Adrenal gland (tissue), 12 donors: ENCODE results near the gene COMMD1. TPM values are rescaled to one million over a fixed set of nuclear protein-coding genes. Genes with fewer than 3 reads are reported as not detected.

Experiments used
- DNase-seq, 7 donors: peaks; one replicate each; pipeline ENCODE4 v3.0.0-alpha.2; 2019 to 2020
- H3K27ac ChIP-seq, 5 donors: fragments of 200-600 bp; sonication (generic) in 4 of 5; 1 replicate in 3 of 5; 2 replicates in 2 of 5; pipeline versions ENCODE4 v1.5.1 to v1.8.0; 2016 to 2020; ENCODE audit warnings: mild to moderate bottlenecking in 1 of 5
- H3K27me3 ChIP-seq: fragments of 200-600 bp; 2 replicates; pipeline ENCODE4 v1.8.0; 2021
- H3K36me3 ChIP-seq, 2 donors: fragments of 200-600 bp; replicated peaks in 1 of 2; 1 replicate in 1 of 2; 2 replicates in 1 of 2; pipeline versions ENCODE4 v1.5.1 to v1.8.0; 2018 to 2022
- H3K4me1 ChIP-seq, 2 donors: fragments of 200-600 bp; replicated peaks in 1 of 2; 1 replicate in 1 of 2; 2 replicates in 1 of 2; pipeline versions ENCODE4 v1.5.1 to v1.8.0; 2018 to 2021
- H3K4me3 ChIP-seq, 4 donors: fragments of 200-600 bp; sonication (generic) in 3 of 4; one replicate each; pipeline ENCODE4 v1.5.1; 2016 to 2018
- H3K9me3 ChIP-seq, 3 donors: fragments of 200-600 bp; sonication (generic) in 1 of 3; replicated peaks in 1 of 3; 1 replicate in 2 of 3; 2 replicates in 1 of 3; pipeline versions ENCODE4 v1.5.1 to v1.8.0; 2016 to 2021
- CTCF ChIP-seq, 6 experiments: fragments of 450-650 bp in 4 of 6; fragments of 200-600 bp in 2 of 6; sonication (generic) in 1 of 6; IDR thresholded peaks; 1 replicate in 5 of 6; 2 replicates in 1 of 6; pipeline versions ENCODE4 v1.5.1 to v1.8.0; 2016 to 2021; ENCODE audit warnings: antibody characterized with exemption in 6 of 6, mild to moderate bottlenecking in 2 of 6, moderate library complexity in 1 of 6
- POLR2A ChIP-seq, 2 donors: fragments of 450-650 bp; IDR thresholded peaks; one replicate each; pipeline ENCODE4 v1.6.1; 2017; ENCODE audit warnings: antibody characterized with exemption in 2 of 2, mild to moderate bottlenecking in 2 of 2, moderate library complexity in 1 of 2
- WGBS, 4 donors: extraction: QIAGEN DNeasy Blood & Tissue Kit in 2 of 4; methylation state at CpG; one replicate each; pipeline versions ENCODE4 v1.1.5 to v1.1.7; 2013 to 2017; 5-methylcytosine and 5-hydroxymethylcytosine counted together
- intact Hi-C, 2 donors: fragments of 100-400 bp; cut with DNase I; formaldehyde crosslinking; loops; one replicate each; pipeline versions ENCODE4 v1.14.1 to v1.15.0; 2022 to 2023
- polyA plus RNA-seq, 3 donors: library from polyadenylated mRNA; stranded (reverse); fragments of 200-250 nt in 2 of 3; fragments of 350-450 nt in 1 of 3; fragmentation: Illumina TruSeq in 1 of 3; extraction: RNeasy Lipid Tissue Mini Kit (QIAGEN cat#74804) in 1 of 3; gene quantifications; one replicate each; pipeline ENCODE4 v1.2.3, GENCODE V29; 2013 to 2014
- total RNA-seq, 9 donors: library from RNA; depleted of rRNA in 4 of 9; stranded (reverse); fragments of >200 nt in 4 of 9; fragments of 120-200 nt in 1 of 9; fragmentation: NEBNext Ultra II Directional in 1 of 9; extraction: Animal tissue kit (Norgen Biotek cat#: 25700) in 1 of 9; gene quantifications; one replicate each; pipeline versions ENCODE4 v1.1.0 to v1.2.4, GENCODE V29; 2013 to 2023
- donor health status: healthy with polysubstance abuse.
- donor health status: Bipolar disorder and iron deficiency.
- donor health status: DM: yes; HTN: yes; CAD: no.
- donor health status: DM: no; HTN: no; CAD: no.
- donor health status: DM: no; HTN: no; CAD: no.
- donor health status: DM: yes; HTN: yes; CAD: no.

The COMMD1 gene
- total and polyA plus RNA-seq, 12 donors: 35.5 to 89.9 (median 55.4) TPM

DNA sequence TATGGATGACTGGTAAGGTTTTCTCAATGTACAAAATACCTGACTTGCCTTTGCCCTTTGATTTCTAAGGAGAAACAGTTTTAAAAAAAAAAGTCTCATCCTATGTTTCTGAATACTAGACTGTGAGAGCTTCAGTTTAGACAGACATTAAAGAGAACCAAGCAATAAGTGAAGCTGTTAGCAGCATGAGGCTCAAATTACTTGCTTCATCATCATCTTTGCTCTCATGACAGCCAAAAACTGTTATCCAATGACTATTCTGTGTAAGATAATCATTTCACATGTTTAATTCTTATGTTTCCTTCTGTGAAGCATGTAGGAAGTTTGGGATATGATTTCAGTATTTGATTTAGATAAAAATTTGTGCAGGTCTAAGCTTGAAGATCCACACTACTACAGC, 129.2 kb downstream of the COMMD1 start:
- intact Hi-C loops: no loop called here

DNA sequence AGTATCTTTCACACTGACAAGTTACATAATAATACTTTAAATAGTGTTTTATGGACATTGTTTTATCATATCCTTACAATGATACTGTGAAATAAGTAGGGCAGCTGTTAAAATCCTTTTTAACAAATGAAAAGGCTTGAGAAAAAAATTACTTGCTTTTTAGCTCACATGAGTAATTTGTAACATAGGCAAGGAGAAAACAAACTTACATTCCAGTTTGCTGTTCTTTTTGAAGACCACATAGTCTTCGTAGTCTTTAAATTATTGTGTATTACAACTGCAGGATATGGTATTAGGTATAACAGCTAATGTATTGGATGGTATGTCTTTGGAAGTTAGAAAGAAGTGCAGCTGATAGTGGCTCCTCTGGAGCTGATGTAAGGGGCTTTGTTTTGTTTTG, 130.8 kb downstream of the COMMD1 start:
- H3K27ac ChIP-seq: no peak overlapping the region
- 96 to 97% (median 97%) methylated on average over 1 of the region's 1 CpG for WGBS, 4 donors
- H3K4me3 ChIP-seq: no peak overlapping the region
- H3K9me3 ChIP-seq: no peaks in the 10 kb centered on the region
- no peak for DNase-seq
- H3K4me1 ChIP-seq: no peaks in the 10 kb centered on the region
- no peak for TF ChIP-seq POLR2A (IDR thresholded peaks at IDR 0.05)
- TF ChIP-seq CTCF (IDR thresholded peaks at IDR 0.05): no peak
- intact Hi-C loops: no loop called here
- H3K36me3 ChIP-seq: no peaks in the 10 kb centered on the region
- H3K27me3 ChIP-seq: no peaks in the 10 kb centered on the region

More for the DNA sequence above, 129.2 kb downstream of the COMMD1 start:
- H3K27me3 ChIP-seq: no peaks in the 10 kb centered on the region
- no peaks in the 10 kb centered on the region for H3K9me3 ChIP-seq
- no peak overlapping the region for H3K4me3 ChIP-seq
- H3K4me1 ChIP-seq: no peaks in the 10 kb centered on the region
- no peak for DNase-seq
- no peak for TF ChIP-seq POLR2A (IDR thresholded peaks at IDR 0.05)
- no peak for TF ChIP-seq CTCF (IDR thresholded peaks at IDR 0.05)
- H3K27ac ChIP-seq: no peak overlapping the region
- H3K36me3 ChIP-seq: no peaks in the 10 kb centered on the region

GRCh38 chr2:62036761-62037250, 131.3 kb downstream of the COMMD1 start:
- TF ChIP-seq POLR2A (IDR thresholded peaks at IDR 0.05) (no peak), CTCF (IDR thresholded peaks at IDR 0.05) (no peak)
- Histone ChIP-seq H3K36me3 (no peaks in the 10 kb centered on the region), H3K9me3 (no peaks in the 10 kb centered on the region), H3K27me3 (no peaks in the 10 kb centered on the region), H3K27ac (no peak overlapping the region), H3K4me3 (no peak overlapping the region), H3K4me1 (no peaks in the 10 kb centered on the region)
- WGBS, 4 donors: 93 to 100% (median 98%) methylated on average over 2 of the region's 2 CpGs
- intact Hi-C loops: no loop called here
- no peak for DNase-seq

- TF ChIP-seq POLR2A (IDR thresholded peaks at IDR 0.05) (no peak), CTCF (IDR thresholded peaks at IDR 0.05) (no peak)
- WGBS, 4 donors: 80 to 91% (median 85%) methylated on average over 3 of the region's 3 CpGs
- no peak overlapping the region for H3K4me3 ChIP-seq
- no peaks in the 10 kb centered on the region for H3K9me3 ChIP-seq
- H3K27me3 ChIP-seq: no peaks in the 10 kb centered on the region
- H3K27ac ChIP-seq: no peak overlapping the region
- no peaks in the 10 kb centered on the region for H3K36me3 ChIP-seq
- no peaks in the 10 kb centered on the region for H3K4me1 ChIP-seq
- intact Hi-C loops: no loop called here
- DNase-seq: peak in 3 of 7 donors; percentile 17 to 25 (median 19)
Observed at GRCh38 chr2:62038975-62039771, 133.7 kb downstream of the COMMD1 start.
